DOHH2 (cell line): ENCODE results near the gene KIF21B.

Experiments
- EZH2phosphoT487 ChIP-seq: fragments of 200-600 bp; sonication (generic); IDR thresholded peaks from 2 replicates; pipeline ENCODE4 v1.6.1; 2017; ENCODE audit warnings: borderline replicate concordance, mild to moderate bottlenecking, antibody characterized with exemption, low read length, moderate library complexity, mixed read lengths
- TF ChIP-seq, protein P1 (sequence below): fragments of 200-600 bp; sonication (generic); IDR thresholded peaks from one replicate; pipeline ENCODE4 v1.5.1; 2014; ENCODE audit warnings: antibody characterized with exemption, mild to moderate bottlenecking, low read depth, low read length; ENCODE audit not compliant: poor library complexity, severe bottlenecking

DNA sequence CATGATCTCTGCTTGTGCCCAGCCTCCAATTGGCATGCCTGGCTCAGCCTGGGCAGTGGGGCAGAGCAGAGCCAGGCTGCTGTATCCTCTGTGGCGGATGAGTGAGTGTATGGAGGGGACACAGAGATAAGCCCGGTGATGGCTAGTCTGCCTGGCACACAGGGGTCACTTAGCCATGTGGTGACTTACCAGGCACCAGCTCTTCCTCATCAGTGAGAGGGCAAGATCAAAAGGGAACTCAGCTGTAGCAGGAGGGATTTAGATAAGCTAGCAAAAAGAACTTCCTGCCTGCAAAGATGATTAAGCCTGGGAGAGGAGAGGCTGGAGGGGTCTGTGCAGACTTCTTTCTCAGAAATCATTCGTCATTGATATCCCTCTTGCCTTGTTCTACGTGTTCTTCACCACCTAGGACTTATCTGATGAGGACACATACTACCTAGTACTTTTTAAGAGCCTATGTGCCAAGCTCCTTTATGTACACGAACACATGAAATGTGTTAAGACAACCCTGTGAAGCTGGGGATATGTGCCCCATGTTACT, 7.9 kb downstream of the KIF21B start:
- TF ChIP-seq, protein P1, sequence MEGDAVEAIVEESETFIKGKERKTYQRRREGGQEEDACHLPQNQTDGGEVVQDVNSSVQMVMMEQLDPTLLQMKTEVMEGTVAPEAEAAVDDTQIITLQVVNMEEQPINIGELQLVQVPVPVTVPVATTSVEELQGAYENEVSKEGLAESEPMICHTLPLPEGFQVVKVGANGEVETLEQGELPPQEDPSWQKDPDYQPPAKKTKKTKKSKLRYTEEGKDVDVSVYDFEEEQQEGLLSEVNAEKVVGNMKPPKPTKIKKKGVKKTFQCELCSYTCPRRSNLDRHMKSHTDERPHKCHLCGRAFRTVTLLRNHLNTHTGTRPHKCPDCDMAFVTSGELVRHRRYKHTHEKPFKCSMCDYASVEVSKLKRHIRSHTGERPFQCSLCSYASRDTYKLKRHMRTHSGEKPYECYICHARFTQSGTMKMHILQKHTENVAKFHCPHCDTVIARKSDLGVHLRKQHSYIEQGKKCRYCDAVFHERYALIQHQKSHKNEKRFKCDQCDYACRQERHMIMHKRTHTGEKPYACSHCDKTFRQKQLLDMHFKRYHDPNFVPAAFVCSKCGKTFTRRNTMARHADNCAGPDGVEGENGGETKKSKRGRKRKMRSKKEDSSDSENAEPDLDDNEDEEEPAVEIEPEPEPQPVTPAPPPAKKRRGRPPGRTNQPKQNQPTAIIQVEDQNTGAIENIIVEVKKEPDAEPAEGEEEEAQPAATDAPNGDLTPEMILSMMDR: no peak
- TF ChIP-seq EZH2phosphoT487: no peak
